WTC11 (cell line): ENCODE results near the gene NTRK2. TPM values are rescaled to one million over a fixed set of nuclear protein-coding genes. Genes with fewer than 3 reads are reported as not detected.

ENCODE experiments used
- ATAC-seq: fragments of 200-7000 bp; cut with Tn5 transposase; 2 replicates; pipeline ENCODE4 v1.10.0; 2021; ENCODE audit warnings: mild to moderate bottlenecking, moderate library complexity
- CTCF ChIA-PET: fragments of 300-600 bp; sonication (Branson Sonifier 250); formaldehyde crosslinking; loops from one replicate; lab custom pipeline; 2021; ENCODE audit warnings: antibody characterized with exemption; lab: Charles Lee
- POLR2A ChIA-PET: fragments of 350-600 bp; sonication (Branson Sonifier 250); formaldehyde crosslinking; loops from one replicate; lab custom pipeline; 2021; ENCODE audit warnings: antibody characterized with exemption; lab: Charles Lee
- DNase-seq: peaks from one replicate; pipeline ENCODE4 v3.0.0; 2021; ENCODE audit warnings: low spot score
- H3K27ac Mint-ChIP-seq: 2 replicates; pipeline ENCODE4 v1.8.0; 2021; ENCODE audit warnings: mixed read lengths
- H3K27me3 Mint-ChIP-seq: 2 replicates; pipeline ENCODE4 v1.8.0; 2021; ENCODE audit warnings: low read depth, mild to moderate bottlenecking, moderate library complexity, mixed read lengths
- H3K36me3 Mint-ChIP-seq: 2 replicates; pipeline ENCODE4 v1.8.0; 2021; ENCODE audit warnings: mixed read lengths
- H3K4me1 Mint-ChIP-seq: 2 replicates; pipeline ENCODE4 v1.8.0; 2022; ENCODE audit warnings: mixed read lengths
- H3K4me3 Mint-ChIP-seq: 2 replicates; pipeline ENCODE4 v1.8.0; 2021; ENCODE audit warnings: mild to moderate bottlenecking, moderate library complexity, mixed read lengths
- H3K9me3 Mint-ChIP-seq: 2 replicates; pipeline ENCODE4 v1.8.0; 2021; ENCODE audit warnings: mixed read lengths
- ATF6 ChIP-seq: sonication (generic); formaldehyde crosslinking; IDR thresholded peaks from 2 replicates; pipeline ENCODE4 v1.8.1; 2023; ENCODE audit warnings: mild to moderate bottlenecking, missing genetic modification reagents
- E2F1 ChIP-seq: sonication (generic); formaldehyde crosslinking; IDR thresholded peaks from 2 replicates; pipeline ENCODE4 v1.8.0; 2022; ENCODE audit warnings: mild to moderate bottlenecking, missing genetic modification reagents
- ETV6 ChIP-seq: sonication (generic); formaldehyde crosslinking; IDR thresholded peaks from 2 replicates; pipeline ENCODE4 v1.8.1; 2022; ENCODE audit warnings: mild to moderate bottlenecking, missing genetic modification reagents
- HMGA2 ChIP-seq: fragments of 250-450 bp; sonication (Bioruptor Pico); IDR thresholded peaks from 2 replicates; pipeline ENCODE4 v1.4.0; 2021; ENCODE audit warnings: mild to moderate bottlenecking, moderate library complexity
- JAZF1 ChIP-seq: fragments of 250-450 bp; sonication (Bioruptor Pico); IDR thresholded peaks from 2 replicates; pipeline ENCODE4 v1.9.0; 2021; ENCODE audit warnings: moderate library complexity, mild to moderate bottlenecking, inconsistent platforms
- JUN ChIP-seq: sonication (generic); formaldehyde crosslinking; IDR thresholded peaks from 2 replicates; pipeline ENCODE4 v1.8.0; 2023; ENCODE audit warnings: mild to moderate bottlenecking, missing genetic modification reagents
- MYBL2 ChIP-seq: sonication (generic); formaldehyde crosslinking; IDR thresholded peaks from 2 replicates; pipeline ENCODE4 v1.8.1; 2023; ENCODE audit warnings: mild to moderate bottlenecking, moderate library complexity, missing genetic modification reagents
- NFE2L1 ChIP-seq: sonication (generic); formaldehyde crosslinking; IDR thresholded peaks from 2 replicates; pipeline ENCODE4 v1.8.1; 2023; ENCODE audit warnings: missing genetic modification reagents
- NFYB ChIP-seq: sonication (generic); formaldehyde crosslinking; conservative IDR thresholded peaks from 2 replicates; pipeline ENCODE4 v1.8.0; 2022; ENCODE audit warnings: low read depth, missing genetic modification reagents
- NR2C2 ChIP-seq: sonication (generic); formaldehyde crosslinking; IDR thresholded peaks from 2 replicates; pipeline ENCODE4 v1.8.0; 2022; ENCODE audit warnings: mild to moderate bottlenecking, missing genetic modification reagents
- PREB ChIP-seq: sonication (generic); formaldehyde crosslinking; IDR thresholded peaks from 2 replicates; pipeline ENCODE4 v1.8.1; 2022; ENCODE audit warnings: mild to moderate bottlenecking, missing genetic modification reagents, moderate library complexity, borderline replicate concordance
- PRRX2 ChIP-seq: fragments of 250-450 bp; sonication (Bioruptor Pico); IDR thresholded peaks from 2 replicates; pipeline ENCODE4 v1.8.0; 2021; ENCODE audit warnings: mild to moderate bottlenecking
- SP1 ChIP-seq: sonication (generic); formaldehyde crosslinking; conservative IDR thresholded peaks from 2 replicates; pipeline ENCODE4 v1.8.1; 2022; ENCODE audit warnings: missing genetic modification reagents
- TP53 ChIP-seq: sonication (generic); formaldehyde crosslinking; IDR thresholded peaks from 2 replicates; pipeline ENCODE4 v1.8.1; 2023; ENCODE audit warnings: mild to moderate bottlenecking, missing genetic modification reagents
- ZBTB21 ChIP-seq: sonication (generic); formaldehyde crosslinking; IDR thresholded peaks from 2 replicates; pipeline ENCODE4 v1.8.1; 2023; ENCODE audit warnings: mild to moderate bottlenecking, missing genetic modification reagents, borderline replicate concordance
- ZNF232 ChIP-seq: sonication (generic); formaldehyde crosslinking; IDR thresholded peaks from 2 replicates; pipeline ENCODE4 v1.8.0; 2022; ENCODE audit warnings: mild to moderate bottlenecking, missing genetic modification reagents
- ZNF263 ChIP-seq: sonication (generic); formaldehyde crosslinking; IDR thresholded peaks from 2 replicates; pipeline ENCODE4 v1.8.1; 2022; ENCODE audit warnings: low read depth, mild to moderate bottlenecking, moderate library complexity, missing genetic modification reagents
- ZNF425 ChIP-seq: fragments of 250-450 bp; sonication (Bioruptor Pico); conservative IDR thresholded peaks from 2 replicates; pipeline ENCODE4 v1.9.0; 2021; ENCODE audit warnings: mild to moderate bottlenecking
- total RNA-seq: library from RNA; stranded (reverse); gene quantifications from 3 replicates; pipeline ENCODE4 v1.2.3, GENCODE V29; 2021

NTRK2 gene
- total RNA-seq, 1 experiment from 2014 or later, result 0.02 TPM

- DNase-seq (no peak), ATAC-seq (no peak)
- Mint-ChIP-seq H3K4me1 (no peaks in the 10 kb centered on the region), H3K36me3 (no peaks in the 10 kb centered on the region), H3K9me3 (no peaks in the 10 kb centered on the region), H3K4me3 (no peak overlapping the region), H3K27ac (no peak overlapping the region), H3K27me3 (no peaks in the 10 kb centered on the region; the same call in 1 of the 2 replicates)
- TF ChIP-seq NR2C2 (CRISPR knock-in tag), result no peak
- no peak for TF ChIP-seq ATF6 (CRISPR knock-in tag)
- TF ChIP-seq HMGA2 (CRISPR knock-in tag), result no peak
- TF ChIP-seq ZNF263 (CRISPR knock-in tag), result no peak
- no peak for TF ChIP-seq JUN
- TF ChIP-seq SP1 (CRISPR knock-in tag), result no peak
- no peak for TF ChIP-seq JAZF1 (CRISPR knock-in tag)
- no peak for TF ChIP-seq TP53
- no peak for TF ChIP-seq PREB
- no peak for TF ChIP-seq ZNF232 (CRISPR knock-in tag)
- no peak for TF ChIP-seq NFE2L1
- TF ChIP-seq E2F1 (CRISPR knock-in tag), result no peak
- no peak for TF ChIP-seq NFYB (CRISPR knock-in tag)
- TF ChIP-seq PRRX2 (CRISPR knock-in tag), result no peak
- no peak for TF ChIP-seq ETV6
- ChIA-PET CTCF (no interaction called here), POLR2A (no interaction called here)
These were observed 257.3 kb downstream of the NTRK2 start for GRCh38 chr9:84926793-84927192.

- no peak overlapping the region for H3K4me3 Mint-ChIP-seq
These were observed 258.9 kb downstream of the NTRK2 start for GRCh38 chr9:84928419-84928818.

GRCh38 chr9:84929068-84929467 is 259.5 kb downstream of the NTRK2 start:
- TF ChIP-seq MYBL2 (CRISPR knock-in tag) (no peak), ZBTB21 (CRISPR knock-in tag) (no peak)
- TF ChIP-seq, all 79 proteins: peak for 0
- DNase-seq, result no peak
- Mint-ChIP-seq H3K9me3 (no peaks in the 10 kb centered on the region; the same call in 1 of the 2 replicates), H3K36me3 (no peaks in the 10 kb centered on the region), H3K27ac (no peak overlapping the region), H3K27me3 (no peaks in the 10 kb centered on the region), H3K4me1 (peaks cover 14% of the 10 kb centered on the region), H3K4me3 (no peak overlapping the region)
- ATAC-seq, result no peak
- ChIA-PET CTCF (no interaction called here), POLR2A (no interaction called here)

More at GRCh38 chr9:84928419-84928818, 258.9 kb downstream of the NTRK2 start:
- POLR2A ChIA-PET, result no interaction called here
- no peak for DNase-seq
- peaks cover 8% of the 10 kb centered on the region for H3K4me1 Mint-ChIP-seq
- no peak for TF ChIP-seq ZNF425 (CRISPR knock-in tag)
- no peaks in the 10 kb centered on the region for H3K36me3 Mint-ChIP-seq
- H3K9me3 Mint-ChIP-seq, result no peaks in the 10 kb centered on the region
- H3K27me3 Mint-ChIP-seq, result no peaks in the 10 kb centered on the region; the same call in 1 of the 2 replicates
- H3K27ac Mint-ChIP-seq, result no peak overlapping the region
- CTCF ChIA-PET, result no interaction called here
- no peak for ATAC-seq
